SKM-1 treated with dmso at 0.1 percent for 144 hours (cell line): ENCODE measurements around the gene ERN1.

Experiments used
- DNase-seq: peaks from one replicate; lab custom pipeline; 2025; ENCODE audit not compliant: unreplicated experiment; lab: John Stamatoyannopoulos, UW

Gene ERN1

GRCh38 chr17:64111831-64112230 is 18.1 kb downstream of the ERN1 start:
- no peak for DNase-seq

GRCh38 chr17:64110379-64111152 is 19.4 kb downstream of the ERN1 start:
- DNase-seq = no peak

- DNase-seq = no peak
These were observed 20.5 kb downstream of the ERN1 start for GRCh38 chr17:64109400-64109799.

DNA sequence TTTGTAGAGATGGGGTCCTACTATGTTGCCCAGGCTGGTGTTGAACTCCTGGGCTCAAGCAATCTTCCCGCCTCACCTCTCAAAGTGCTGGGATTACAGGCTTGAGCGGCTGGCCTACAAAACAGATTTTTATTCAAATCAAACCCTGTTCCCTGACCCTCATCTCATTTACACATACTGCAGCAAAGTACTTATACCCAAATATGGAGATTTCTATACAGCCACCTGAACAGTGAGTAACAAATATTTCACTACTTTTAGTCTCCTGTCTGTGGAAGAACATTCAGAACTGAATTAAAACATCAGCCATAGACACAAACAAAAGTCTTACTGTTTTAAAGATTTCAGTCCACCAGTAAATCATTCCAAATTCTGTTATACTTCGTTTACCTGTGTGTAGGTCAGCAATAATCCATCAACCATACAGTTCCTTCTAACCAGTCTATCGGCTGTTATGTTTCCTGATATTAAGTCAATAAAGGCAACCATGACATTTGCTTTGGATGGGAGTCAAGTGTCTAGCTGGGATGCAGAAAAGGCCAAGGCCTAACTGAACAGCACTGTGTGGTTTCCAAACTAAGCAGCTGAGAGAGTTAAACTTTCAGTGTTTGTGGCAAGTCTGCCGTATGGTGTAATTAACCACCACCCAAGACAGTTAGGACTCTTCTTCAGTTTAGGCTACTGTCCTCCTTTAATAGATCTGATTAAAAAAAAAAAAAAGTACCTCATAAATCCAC is 22.3 kb downstream of the ERN1 start:
- DNase-seq = no peak

- DNase-seq = no peak
These were observed 23.0 kb downstream of the ERN1 start for GRCh38 chr17:64106918-64107317.

- DNase-seq = peak; percentile 39
These were observed 26.3 kb downstream of the ERN1 start for GRCh38 chr17:64103391-64104364.

- DNase-seq = no peak
These were observed 27.1 kb downstream of the ERN1 start for GRCh38 chr17:64102627-64103390.

DNA sequence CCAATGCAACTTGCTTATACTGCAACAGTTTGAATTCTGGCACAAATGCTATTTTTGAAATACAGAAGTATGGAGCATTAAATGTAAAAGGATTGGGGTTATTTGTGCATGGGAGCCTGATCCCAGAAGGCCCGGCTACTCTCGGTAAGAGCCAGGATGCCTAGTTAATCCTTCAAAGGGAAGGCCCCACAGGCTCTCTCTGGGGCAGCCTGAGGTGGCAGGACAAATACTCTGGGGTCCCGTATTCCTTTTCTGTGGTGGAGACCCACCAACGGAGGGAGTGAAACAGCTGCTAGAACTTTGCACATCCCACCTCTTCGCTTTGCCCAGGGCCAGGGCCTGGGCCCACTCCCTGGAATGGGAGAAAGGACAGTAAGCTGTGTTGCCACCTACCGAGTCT is 30.4 kb downstream of the ERN1 start:
- DNase-seq = no peak

DNA sequence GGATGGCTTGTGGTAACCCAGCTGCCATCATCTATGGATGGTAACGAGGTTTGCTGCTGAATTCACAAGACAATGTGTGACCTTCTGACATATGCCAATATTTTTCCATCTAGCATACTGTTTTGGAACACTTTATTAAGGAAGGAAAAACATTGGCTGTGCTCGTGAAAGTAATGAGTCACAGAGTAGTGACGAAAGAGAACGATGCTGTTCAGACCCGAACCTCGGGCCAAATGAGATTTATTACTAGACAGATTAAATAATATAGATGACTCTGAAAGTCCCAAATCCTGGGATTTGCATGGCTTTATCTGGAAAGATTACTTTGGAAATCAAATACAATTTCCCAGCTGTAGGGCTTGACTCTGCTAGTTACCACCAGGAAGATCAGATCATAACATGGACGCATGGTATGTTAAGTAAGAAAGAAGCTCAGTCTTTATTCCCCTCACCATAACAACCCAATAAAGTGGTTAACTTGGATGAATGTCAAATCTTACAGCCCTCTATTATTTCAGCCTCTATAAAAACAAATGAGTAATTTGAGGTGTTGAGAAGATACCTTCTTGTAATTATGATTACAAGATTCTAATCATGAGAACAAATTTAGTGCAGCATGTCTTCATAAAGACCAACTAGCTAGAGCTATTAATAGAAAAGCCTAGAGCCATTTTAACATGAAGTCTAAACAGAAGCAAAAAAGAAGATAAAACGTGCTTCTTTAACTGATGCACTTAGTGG is 32.6 kb downstream of the ERN1 start:
- no peak for DNase-seq

GRCh38 chr17:64096037-64096436 is 33.9 kb downstream of the ERN1 start:
- no peak for DNase-seq

GRCh38 chr17:64095144-64095882 is 34.6 kb downstream of the ERN1 start:
- DNase-seq = no peak

GRCh38 chr17:64094412-64094811 is 35.5 kb downstream of the ERN1 start:
- DNase-seq = no peak

DNA sequence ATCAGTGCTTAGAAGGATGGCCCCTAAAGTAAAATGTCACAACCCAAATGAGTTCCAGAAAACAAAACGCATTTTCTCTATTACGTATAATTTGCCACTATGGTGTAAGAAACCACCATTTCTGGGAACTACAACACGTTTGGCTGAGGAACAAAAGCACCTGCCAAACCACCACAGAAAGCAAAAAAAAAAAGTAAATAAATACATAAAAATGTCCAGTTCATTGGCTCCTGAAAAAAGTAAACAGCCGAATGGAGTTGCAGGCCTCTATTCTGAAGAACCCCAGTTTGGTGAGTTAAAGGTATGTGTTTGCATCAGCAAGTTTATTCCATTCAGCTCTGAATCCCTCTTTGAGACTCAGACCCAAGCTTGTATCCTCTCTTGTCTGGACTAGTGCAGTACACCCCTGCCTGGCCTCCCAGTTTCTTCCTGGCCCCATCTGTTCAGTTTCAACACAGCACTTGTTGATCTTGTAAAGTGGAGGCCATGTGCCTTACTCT is 36.9 kb downstream of the ERN1 start:
- no peak for DNase-seq

- peak; percentile 27 for DNase-seq
These were observed 37.8 kb downstream of the ERN1 start for GRCh38 chr17:64092113-64092512.

DNA sequence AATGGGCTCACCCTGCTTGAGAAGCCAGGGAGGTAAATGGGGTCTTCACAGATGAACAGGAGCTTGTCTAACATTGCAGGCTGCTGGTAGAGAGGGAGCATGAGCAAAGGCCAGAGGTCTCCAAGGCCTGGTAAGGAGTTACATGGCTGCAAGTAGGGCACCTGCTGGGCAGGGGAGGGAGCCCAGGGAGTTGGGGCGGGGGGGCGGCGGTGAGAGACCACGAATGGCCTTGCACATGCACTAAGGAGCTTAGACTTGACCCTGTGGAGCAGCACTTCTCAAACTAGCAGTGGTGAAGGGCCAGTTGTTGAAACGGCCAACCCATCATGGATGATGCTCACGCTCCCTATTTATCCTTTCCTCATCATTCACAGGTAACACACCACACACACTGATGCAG is 38.4 kb downstream of the ERN1 start:
- no peak for DNase-seq

- no peak for DNase-seq
These were observed 38.8 kb downstream of the ERN1 start for GRCh38 chr17:64091116-64091515.

DNA sequence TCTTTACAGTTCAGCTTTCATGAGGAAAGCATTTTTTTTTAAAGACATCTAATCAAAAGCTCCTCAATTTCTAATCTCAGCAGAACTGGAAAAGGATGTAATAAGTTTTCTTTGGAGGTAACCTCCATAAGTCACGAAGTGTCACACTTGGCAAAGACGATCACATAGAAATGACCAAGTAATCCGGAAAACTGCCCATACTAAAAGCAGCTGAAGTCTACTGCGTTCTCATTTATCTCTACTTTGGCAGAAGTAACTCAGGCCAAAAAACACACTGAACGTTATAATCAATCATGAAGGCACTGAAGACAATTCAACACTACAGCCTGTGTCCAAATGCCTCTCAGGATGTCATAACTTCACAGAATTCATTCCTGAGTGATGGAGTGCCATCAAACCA is 39.8 kb downstream of the ERN1 start:
- no peak for DNase-seq

DNA sequence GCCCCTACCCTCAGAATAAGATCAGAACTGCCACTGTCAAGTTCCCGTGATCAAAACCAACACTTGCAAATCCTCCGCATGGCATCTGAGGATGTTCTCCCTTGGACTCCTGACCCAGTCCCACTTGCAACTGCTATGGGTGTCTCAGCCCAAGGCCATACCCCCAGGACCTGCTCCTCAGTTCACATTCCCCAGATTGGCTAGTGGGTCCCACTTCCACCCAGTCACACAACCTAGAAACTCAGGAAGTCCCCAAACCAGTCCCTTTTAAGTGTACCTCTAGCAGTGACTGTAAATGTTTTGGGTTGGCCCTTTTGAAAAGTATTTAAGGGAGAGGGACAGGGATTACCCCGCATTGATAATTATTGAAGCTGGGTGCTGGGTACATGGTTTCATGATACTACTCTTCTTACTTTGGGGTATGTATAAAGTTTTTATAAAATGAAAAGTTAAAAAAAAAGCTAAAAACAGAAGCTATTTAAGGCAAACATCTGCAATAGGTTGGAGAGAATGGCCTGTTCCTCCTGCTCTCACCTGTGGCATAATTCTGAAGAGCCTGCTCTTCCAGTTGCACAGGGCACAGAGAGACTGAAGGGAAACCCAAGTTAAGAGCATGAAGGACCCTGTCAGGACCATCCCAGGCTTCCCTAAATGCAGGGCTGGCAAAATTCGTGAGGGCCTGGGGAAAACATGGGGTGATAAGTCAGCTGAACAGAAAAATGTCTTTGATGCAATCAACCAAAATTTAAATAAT is 42.5 kb downstream of the ERN1 start:
- no peak for DNase-seq
